GM12874 (cell line): ENCODE data around the gene TCERG1L.

ENCODE experiments used
- CTCF ChIP-seq: IDR thresholded peaks from 2 replicates; pipeline ENCODE4 v1.5.1; 2011; ENCODE audit warnings: low read depth, mild to moderate bottlenecking, control low read depth, low read length, moderate library complexity; ENCODE audit not compliant: insufficient read depth

TCERG1L gene

GRCh38 chr10:131246089-131246488 is 65.4 kb downstream of the TCERG1L start:
- TF ChIP-seq CTCF: no peak

- TF ChIP-seq CTCF: no peak
Measured at GRCh38 chr10:131245475-131246059, 66.0 kb downstream of the TCERG1L start.

- no peak for TF ChIP-seq CTCF
Measured at GRCh38 chr10:131244836-131245235, 66.7 kb downstream of the TCERG1L start.

- TF ChIP-seq CTCF: no peak
Measured at GRCh38 chr10:131243076-131243475, 68.4 kb downstream of the TCERG1L start.

- TF ChIP-seq CTCF: no peak
Measured at GRCh38 chr10:131242007-131242406, 69.5 kb downstream of the TCERG1L start.

GRCh38 chr10:131240691-131241090 is 70.8 kb downstream of the TCERG1L start:
- no peak for TF ChIP-seq CTCF

GRCh38 chr10:131239926-131240325 is 71.6 kb downstream of the TCERG1L start:
- TF ChIP-seq CTCF: no peak
